GM18520 (cell line): Measurements from ENCODE around the gene RSAD1.

Source experiments
- ATAC-seq: cut with Tn5 transposase; IDR thresholded peaks from one replicate; pipeline ENCODE4 v1.9.1; 2021; ENCODE audit not compliant: unreplicated experiment

The RSAD1 gene

GRCh38 chr17:50457621-50458020, 21.0 kb upstream of the RSAD1 start:
- no peak for ATAC-seq

- no peak for ATAC-seq
Measured at GRCh38 chr17:50458270-50458669, 20.4 kb upstream of the RSAD1 start.

- ATAC-seq, result no peak
Measured at GRCh38 chr17:50458701-50459676, 19.7 kb upstream of the RSAD1 start.

- no peak for ATAC-seq
Measured at GRCh38 chr17:50459756-50460155, 18.9 kb upstream of the RSAD1 start.

- no peak for ATAC-seq
Measured at GRCh38 chr17:50460831-50461526, 17.7 kb upstream of the RSAD1 start.

GRCh38 chr17:50461550-50462132, 17.0 kb upstream of the RSAD1 start:
- ATAC-seq, result no peak

GRCh38 chr17:50462446-50462845, 16.2 kb upstream of the RSAD1 start:
- ATAC-seq, result no peak

GRCh38 chr17:50464121-50464520, 14.5 kb upstream of the RSAD1 start:
- no peak for ATAC-seq

- no peak for ATAC-seq
Measured at GRCh38 chr17:50464736-50465135, 13.9 kb upstream of the RSAD1 start.

- ATAC-seq, result no peak
Measured at GRCh38 chr17:50465171-50465570, 13.5 kb upstream of the RSAD1 start.

GRCh38 chr17:50465635-50466034, 13.0 kb upstream of the RSAD1 start:
- ATAC-seq, result no peak

GRCh38 chr17:50466371-50467113, 12.1 kb upstream of the RSAD1 start:
- ATAC-seq, result no peak

GRCh38 chr17:50467114-50467854, 11.4 kb upstream of the RSAD1 start:
- ATAC-seq, result no peak

- no peak for ATAC-seq
Measured at GRCh38 chr17:50467855-50468303, 10.8 kb upstream of the RSAD1 start.

GRCh38 chr17:50468304-50469207, 10.1 kb upstream of the RSAD1 start, which contains the start of gene CHAD:
Gene CHAD, minus strand, starts transcription at chr17:50468880. Its CDS starts 67 bp downstream, at chr17:50468813.
- ATAC-seq, result no peak

- ATAC-seq, result no peak
Measured at GRCh38 chr17:50469208-50469605, 9.5 kb upstream of the RSAD1 start.

- ATAC-seq, result no peak
Measured at GRCh38 chr17:50469671-50470305, 8.9 kb upstream of the RSAD1 start.

- no peak for ATAC-seq
Measured at GRCh38 chr17:50470426-50470825, 8.2 kb upstream of the RSAD1 start.
